ENCODE measurements around the gene SCFD2. TPM values are rescaled to one million over a fixed set of nuclear protein-coding genes. Genes with fewer than 3 reads are reported as not detected.

The SCFD2 gene
- total and polyA plus RNA-seq, 2 donors (not counting 3 experiments of a cell fraction or from before 2014, with no cell fraction given): 12.3 to 22.8 TPM

DNA sequence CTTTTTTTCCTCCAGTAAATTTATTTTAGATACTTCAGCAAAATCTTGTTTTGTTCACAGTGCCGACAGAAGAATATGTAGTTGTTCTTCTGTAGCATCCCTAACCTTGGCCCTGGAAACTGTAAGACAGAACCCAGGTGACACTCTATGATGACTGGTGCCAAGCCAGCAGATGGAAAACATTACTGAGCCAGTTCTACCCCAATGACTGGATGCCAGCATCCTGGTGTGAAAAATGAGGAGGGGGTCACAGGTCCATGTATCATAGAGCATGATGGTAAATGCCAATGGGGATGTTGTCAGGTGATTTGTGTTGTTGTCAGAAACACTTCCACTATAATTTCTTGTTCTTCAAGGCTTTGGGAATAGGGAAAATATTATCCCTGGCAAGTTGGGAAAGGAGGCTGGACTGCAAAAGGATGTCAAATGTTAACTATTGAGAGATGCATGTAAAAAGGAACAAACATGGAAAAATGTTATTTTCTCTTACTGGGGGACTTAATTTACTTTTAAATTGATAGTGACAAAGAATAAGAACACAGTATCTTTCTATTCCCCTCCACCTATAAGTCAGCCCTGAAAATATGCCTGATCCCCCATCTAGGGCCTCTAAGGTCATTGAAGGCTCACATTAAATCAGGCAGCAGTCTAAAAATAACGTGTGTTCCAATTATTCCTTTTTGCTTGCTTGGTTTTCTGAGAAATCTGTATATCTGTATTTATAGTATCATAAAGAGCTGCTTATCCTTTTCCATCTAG, 343.9 kb downstream of the SCFD2 start:
- DNase-seq (ENCODE audit: low read depth, low spot score) (no peak), FAIRE-seq (no peak)
- TF ChIP-seq GATA2 (IDR thresholded peaks at IDR 0.05; ENCODE audit: insufficient read depth, insufficient read length, low read depth, low read length) (no peak), POLR2AphosphoS5 (IDR thresholded peaks at IDR 0.05; ENCODE audit: insufficient read depth, low read depth, low read length) (no peak), MYC (IDR thresholded peaks at IDR 0.05; ENCODE audit: low read depth, low read length) (no peak), JUN (IDR thresholded peaks at IDR 0.05; ENCODE audit: borderline replicate concordance, insufficient read depth, insufficient read length, low read depth) (no peak), EZH2 (IDR thresholded peaks at IDR 0.05; ENCODE audit: borderline replicate concordance, low read depth, low read length, severe bottlenecking) (no peak), FOS (IDR thresholded peaks at IDR 0.05; ENCODE audit: borderline replicate concordance, insufficient read depth, low read length) (no peak), POLR2A (IDR thresholded peaks at IDR 0.05; ENCODE audit: low read depth, low read length) (no peak)
- TF ChIP-seq, protein P1, sequence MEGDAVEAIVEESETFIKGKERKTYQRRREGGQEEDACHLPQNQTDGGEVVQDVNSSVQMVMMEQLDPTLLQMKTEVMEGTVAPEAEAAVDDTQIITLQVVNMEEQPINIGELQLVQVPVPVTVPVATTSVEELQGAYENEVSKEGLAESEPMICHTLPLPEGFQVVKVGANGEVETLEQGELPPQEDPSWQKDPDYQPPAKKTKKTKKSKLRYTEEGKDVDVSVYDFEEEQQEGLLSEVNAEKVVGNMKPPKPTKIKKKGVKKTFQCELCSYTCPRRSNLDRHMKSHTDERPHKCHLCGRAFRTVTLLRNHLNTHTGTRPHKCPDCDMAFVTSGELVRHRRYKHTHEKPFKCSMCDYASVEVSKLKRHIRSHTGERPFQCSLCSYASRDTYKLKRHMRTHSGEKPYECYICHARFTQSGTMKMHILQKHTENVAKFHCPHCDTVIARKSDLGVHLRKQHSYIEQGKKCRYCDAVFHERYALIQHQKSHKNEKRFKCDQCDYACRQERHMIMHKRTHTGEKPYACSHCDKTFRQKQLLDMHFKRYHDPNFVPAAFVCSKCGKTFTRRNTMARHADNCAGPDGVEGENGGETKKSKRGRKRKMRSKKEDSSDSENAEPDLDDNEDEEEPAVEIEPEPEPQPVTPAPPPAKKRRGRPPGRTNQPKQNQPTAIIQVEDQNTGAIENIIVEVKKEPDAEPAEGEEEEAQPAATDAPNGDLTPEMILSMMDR (IDR thresholded peaks at IDR 0.05; ENCODE audit: extremely low read depth in 1 of 2, insufficient read depth in 1 of 2, low read depth in 1 of 2, low read length in 2 of 2): no peak
- TF ChIP-seq, protein P2, sequence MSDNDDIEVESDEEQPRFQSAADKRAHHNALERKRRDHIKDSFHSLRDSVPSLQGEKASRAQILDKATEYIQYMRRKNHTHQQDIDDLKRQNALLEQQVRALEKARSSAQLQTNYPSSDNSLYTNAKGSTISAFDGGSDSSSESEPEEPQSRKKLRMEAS (IDR thresholded peaks at IDR 0.05; ENCODE audit: insufficient read depth, insufficient read length): no peak
- H3K27me3 ChIP-seq (ENCODE audit: control insufficient read depth in 2 of 2, insufficient read depth in 2 of 2, low read length in 2 of 2): no peaks in the 10 kb centered on the region
- peaks cover 6% of the 10 kb centered on the region for H3K4me1 ChIP-seq (ENCODE audit: control insufficient read depth, extremely low read depth, insufficient read depth, low read length)
- H3K79me2 ChIP-seq (ENCODE audit: control insufficient read depth, insufficient read depth, low read length): no peaks in the 10 kb centered on the region
- intact Hi-C loops (cut with micrococcal nuclease): no loop called here
- dilution Hi-C loops (cut with MboI; ENCODE audit: extremely low pct_ligation_motif_present, low sequenced_read_pairs): no loop called here
- H4K20me1 ChIP-seq (replicated peaks; ENCODE audit: control insufficient read depth, extremely low read depth, insufficient read depth, low read length): no peaks in the 10 kb centered on the region
- H3K9ac ChIP-seq (replicated peaks; ENCODE audit: extremely low read depth, insufficient read depth, low read length): no peak overlapping the region
- H3K9me1 ChIP-seq (replicated peaks; ENCODE audit: control insufficient read depth, extremely low read depth, insufficient read depth, low read length): no peaks in the 10 kb centered on the region
- H2AFZ ChIP-seq (ENCODE audit: low read depth, low read length): no peak overlapping the region
- ChIA-PET POLR2A (no interaction called here), CTCF (no interaction called here)
- BruUV-seq (replicated peaks): no TSS peak
- no peak overlapping the region for H3K27ac ChIP-seq (ENCODE audit: insufficient read depth, low read depth, low read length)
- H3K9me3 ChIP-seq (replicated peaks; ENCODE audit: control insufficient read depth, insufficient read depth, low read length): no peaks in the 10 kb centered on the region
- no peak overlapping the region for H3K4me3 ChIP-seq (replicated peaks in 1 of 3; ENCODE audit: insufficient read depth in 1 of 3, low read depth in 1 of 3, low read length in 3 of 3)
- no peaks in the 10 kb centered on the region for H3K36me3 ChIP-seq (ENCODE audit: control insufficient read depth in 2 of 2, extremely low read depth in 1 of 2, insufficient read depth in 2 of 2, low read length in 2 of 2)
- no peak overlapping the region for H3K4me2 ChIP-seq (ENCODE audit: insufficient read depth, low read length)
